ENCODE data around the gene GPATCH1.

DNA sequence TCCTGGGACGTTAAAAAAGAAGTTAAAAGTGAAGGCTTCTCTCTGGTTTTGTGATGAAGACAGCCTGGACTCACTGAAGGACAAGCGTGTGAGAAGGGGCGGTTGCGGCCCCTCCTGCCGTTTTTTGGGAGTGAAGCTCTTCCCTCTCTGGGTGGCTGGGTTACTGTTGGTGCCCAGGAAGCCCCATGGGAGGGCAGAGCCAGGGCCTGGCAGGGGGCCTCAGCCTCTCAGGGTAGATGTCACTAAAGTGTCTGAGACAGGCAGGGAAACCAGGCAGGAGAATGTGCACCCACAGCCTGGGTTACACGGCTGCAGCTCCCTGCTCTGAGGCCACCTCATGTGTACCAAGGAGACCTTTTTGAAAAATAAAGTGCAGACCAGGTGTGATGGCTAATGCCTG is 49.5 kb downstream of the GPATCH1 start:
- TF ChIP-seq POLR2A (IDR thresholded peaks at IDR 0.05), result no peak
- TF ChIP-seq, protein P1, sequence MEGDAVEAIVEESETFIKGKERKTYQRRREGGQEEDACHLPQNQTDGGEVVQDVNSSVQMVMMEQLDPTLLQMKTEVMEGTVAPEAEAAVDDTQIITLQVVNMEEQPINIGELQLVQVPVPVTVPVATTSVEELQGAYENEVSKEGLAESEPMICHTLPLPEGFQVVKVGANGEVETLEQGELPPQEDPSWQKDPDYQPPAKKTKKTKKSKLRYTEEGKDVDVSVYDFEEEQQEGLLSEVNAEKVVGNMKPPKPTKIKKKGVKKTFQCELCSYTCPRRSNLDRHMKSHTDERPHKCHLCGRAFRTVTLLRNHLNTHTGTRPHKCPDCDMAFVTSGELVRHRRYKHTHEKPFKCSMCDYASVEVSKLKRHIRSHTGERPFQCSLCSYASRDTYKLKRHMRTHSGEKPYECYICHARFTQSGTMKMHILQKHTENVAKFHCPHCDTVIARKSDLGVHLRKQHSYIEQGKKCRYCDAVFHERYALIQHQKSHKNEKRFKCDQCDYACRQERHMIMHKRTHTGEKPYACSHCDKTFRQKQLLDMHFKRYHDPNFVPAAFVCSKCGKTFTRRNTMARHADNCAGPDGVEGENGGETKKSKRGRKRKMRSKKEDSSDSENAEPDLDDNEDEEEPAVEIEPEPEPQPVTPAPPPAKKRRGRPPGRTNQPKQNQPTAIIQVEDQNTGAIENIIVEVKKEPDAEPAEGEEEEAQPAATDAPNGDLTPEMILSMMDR (IDR thresholded peaks at IDR 0.05), result no peak

Measured in tibial nerve (tissue), 3 donors.